ENCODE results near the gene NCKAP5.

GRCh38 chr2:132857319-132857718 lies 710.9 kb downstream of the NCKAP5 start:
- TF ChIP-seq CTCF (IDR thresholded peaks at IDR 0.05; ENCODE audit: low read depth, low read length) (no peak), POLR2A (IDR thresholded peaks at IDR 0.05; ENCODE audit: extremely low read depth, insufficient read length) (no peak), MAX (IDR thresholded peaks at IDR 0.05; ENCODE audit: low read depth, low read length) (no peak)

Measured in NB4 (cell line).